ENCODE results near the gene SH2D3C.

GRCh38 chr9:127722055-127722745, 56.3 kb downstream of the SH2D3C start:
- TF ChIP-seq, protein P1, sequence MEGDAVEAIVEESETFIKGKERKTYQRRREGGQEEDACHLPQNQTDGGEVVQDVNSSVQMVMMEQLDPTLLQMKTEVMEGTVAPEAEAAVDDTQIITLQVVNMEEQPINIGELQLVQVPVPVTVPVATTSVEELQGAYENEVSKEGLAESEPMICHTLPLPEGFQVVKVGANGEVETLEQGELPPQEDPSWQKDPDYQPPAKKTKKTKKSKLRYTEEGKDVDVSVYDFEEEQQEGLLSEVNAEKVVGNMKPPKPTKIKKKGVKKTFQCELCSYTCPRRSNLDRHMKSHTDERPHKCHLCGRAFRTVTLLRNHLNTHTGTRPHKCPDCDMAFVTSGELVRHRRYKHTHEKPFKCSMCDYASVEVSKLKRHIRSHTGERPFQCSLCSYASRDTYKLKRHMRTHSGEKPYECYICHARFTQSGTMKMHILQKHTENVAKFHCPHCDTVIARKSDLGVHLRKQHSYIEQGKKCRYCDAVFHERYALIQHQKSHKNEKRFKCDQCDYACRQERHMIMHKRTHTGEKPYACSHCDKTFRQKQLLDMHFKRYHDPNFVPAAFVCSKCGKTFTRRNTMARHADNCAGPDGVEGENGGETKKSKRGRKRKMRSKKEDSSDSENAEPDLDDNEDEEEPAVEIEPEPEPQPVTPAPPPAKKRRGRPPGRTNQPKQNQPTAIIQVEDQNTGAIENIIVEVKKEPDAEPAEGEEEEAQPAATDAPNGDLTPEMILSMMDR (IDR thresholded peaks at IDR 0.05; ENCODE audit: low read length), result no peak
- TF ChIP-seq EZH2 (IDR thresholded peaks at IDR 0.05; ENCODE audit: borderline replicate concordance, low read length), result no peak

Measured in OCI-LY1 (cell line).